SU-DHL-6 (cell line): Measurements from ENCODE around the gene EMP1.

ENCODE experiments used
- CTCF ChIP-seq: fragments of 200-600 bp; sonication (generic); IDR thresholded peaks from one replicate; pipeline ENCODE4 v1.5.1; 2017; ENCODE audit warnings: antibody characterized with exemption, mild to moderate bottlenecking, low read length, moderate library complexity; ENCODE audit not compliant: insufficient read depth, poor library complexity, severe bottlenecking
- EZH2phosphoT487 ChIP-seq: fragments of 200-600 bp; sonication (generic), shearing (Covaris generic); conservative IDR thresholded peaks from 2 replicates; pipeline ENCODE4 v1.6.1; 2018; ENCODE audit warnings: mild to moderate bottlenecking, antibody characterized with exemption, low read length, moderate library complexity, mixed read lengths

- TF ChIP-seq CTCF = peak; percentile 50
- no peak for TF ChIP-seq EZH2phosphoT487
These were observed 15.5 kb downstream of the EMP1 start for GRCh38 chr12:13211859-13212664.
